GM19467 (cell line): ENCODE results near the gene EXD3.
"Not testable (repeated sequence)": the region's sequence is repeated elsewhere in the genome, so short reads cannot be mapped to it uniquely, and the experiment has no call there.

Experiments
- ATAC-seq: cut with Tn5 transposase; IDR thresholded peaks from one replicate; pipeline ENCODE4 v1.9.1; 2021; ENCODE audit warnings: mild to moderate bottlenecking, moderate library complexity; ENCODE audit not compliant: unreplicated experiment

Gene EXD3

DNA sequence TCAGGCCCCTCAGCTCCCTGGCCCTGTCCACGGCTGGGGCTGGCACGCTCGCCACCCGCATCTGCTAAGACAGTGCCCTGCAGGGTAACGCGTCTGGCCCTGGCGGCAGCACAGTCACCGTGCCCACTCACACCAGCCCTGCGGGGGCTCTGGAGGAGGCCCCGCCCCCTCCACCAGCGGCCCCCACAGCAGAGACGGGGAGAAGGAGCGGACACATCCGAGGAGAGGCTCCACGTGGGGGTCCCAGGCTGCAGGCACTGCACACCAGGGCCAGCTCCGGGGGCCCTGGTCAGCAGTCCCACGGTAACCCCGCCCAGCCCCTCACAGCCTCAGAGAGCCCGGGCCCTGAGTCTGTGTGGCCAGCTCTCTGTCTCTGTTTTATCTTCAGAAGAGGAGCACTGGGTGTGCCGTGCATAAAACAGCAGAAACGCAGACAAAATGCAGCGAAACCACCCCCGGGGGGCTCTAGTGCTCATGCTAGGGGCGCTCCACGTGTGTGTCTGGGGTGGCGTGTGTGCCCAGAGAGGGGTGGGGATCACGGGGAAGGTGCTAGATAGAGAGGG is 73.4 kb downstream of the EXD3 start:
- no peak for ATAC-seq

DNA sequence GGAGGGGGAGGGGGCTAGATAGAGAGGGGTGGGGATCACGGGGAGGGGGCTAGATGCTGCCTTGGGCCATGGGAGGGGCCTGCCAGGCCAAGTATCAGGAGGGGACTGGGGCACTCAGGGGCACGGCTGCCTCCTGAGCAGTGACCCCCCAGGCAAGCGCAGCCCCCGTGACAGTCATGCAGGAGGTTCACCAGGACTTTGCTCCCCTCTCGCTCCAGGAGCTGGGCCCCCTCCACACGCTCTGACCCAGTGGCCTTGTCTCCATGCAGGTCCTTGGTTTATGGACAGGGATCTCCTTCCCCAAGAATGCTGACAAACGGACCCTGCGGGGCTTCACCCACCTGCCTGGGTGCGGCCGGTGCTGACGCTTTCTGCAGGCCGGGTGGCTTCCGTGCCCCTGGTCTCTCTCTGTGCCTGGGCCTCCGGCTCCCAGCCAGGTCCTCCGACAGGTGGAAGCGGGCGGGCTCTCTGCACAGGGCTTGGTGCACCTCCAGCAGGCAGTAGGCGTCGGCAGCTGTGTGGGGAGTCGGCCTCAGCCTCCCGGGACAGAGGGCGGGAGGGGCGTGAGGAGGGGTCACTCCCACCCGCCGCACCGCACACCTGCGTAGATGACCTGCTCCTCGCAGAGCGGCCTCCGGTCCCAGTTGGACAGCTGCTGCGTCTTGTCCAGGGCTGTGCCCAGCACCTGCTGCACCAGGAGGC is 74.0 kb downstream of the EXD3 start:
- ATAC-seq: no peak

DNA sequence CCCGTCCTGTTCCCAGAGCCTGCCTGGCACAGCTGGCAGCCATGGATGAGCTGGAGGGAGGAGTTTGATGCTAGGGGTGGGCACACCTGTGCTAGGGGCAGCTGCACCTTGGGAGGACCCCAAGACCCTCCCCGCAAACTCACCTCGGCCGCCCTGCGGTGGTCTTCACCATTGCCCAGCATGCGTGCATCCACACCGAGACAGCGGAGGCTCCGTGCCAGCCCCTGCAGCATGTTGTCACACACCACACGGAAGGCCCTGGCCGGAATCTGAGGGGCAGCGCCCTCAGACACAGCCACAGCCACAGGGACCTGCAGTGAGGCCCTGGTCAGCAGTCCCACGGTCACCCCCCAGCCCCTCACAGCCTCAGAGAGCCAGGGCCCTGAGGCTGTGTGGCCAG is 75.0 kb downstream of the EXD3 start:
- ATAC-seq: no peak

DNA sequence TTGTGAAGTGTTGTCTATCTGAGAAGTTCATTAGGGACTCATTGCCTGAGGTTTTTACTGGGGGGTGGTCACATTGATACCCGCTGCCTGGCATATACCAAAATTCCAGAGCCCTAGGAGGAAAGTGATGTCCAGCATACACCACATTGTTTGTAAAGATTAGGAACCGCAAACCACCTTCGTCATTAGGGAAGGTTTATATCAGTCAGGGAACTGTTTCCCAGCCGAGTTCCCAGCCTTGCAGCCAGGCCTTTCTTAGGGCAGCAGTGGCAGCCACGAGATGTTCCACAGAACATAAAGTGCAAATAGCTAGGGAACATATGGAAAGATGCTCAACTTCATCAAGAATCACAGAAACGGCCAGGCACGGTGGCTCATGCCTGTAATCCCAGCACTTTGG is 80.5 kb downstream of the EXD3 start:
- no peak for ATAC-seq

DNA sequence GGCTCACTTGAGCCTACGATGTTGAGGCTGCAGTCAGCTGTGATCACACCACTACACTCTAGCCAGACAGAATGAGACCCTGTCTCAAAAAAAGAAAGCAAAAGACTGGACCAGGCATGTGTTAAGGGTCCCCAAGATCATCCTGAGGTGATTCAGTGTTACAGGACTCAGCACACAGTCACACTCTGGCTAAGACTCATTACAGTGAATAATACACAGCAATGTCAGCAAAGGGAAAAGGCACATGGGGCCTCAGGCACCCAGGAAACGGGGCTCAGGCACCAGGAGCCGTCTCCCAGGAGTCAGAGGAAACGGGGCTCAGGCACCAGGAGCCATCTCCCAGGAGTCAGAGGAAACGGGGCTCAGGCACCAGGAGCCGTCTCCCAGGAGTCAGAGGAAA is 81.7 kb downstream of the EXD3 start:
- ATAC-seq: no peak

DNA sequence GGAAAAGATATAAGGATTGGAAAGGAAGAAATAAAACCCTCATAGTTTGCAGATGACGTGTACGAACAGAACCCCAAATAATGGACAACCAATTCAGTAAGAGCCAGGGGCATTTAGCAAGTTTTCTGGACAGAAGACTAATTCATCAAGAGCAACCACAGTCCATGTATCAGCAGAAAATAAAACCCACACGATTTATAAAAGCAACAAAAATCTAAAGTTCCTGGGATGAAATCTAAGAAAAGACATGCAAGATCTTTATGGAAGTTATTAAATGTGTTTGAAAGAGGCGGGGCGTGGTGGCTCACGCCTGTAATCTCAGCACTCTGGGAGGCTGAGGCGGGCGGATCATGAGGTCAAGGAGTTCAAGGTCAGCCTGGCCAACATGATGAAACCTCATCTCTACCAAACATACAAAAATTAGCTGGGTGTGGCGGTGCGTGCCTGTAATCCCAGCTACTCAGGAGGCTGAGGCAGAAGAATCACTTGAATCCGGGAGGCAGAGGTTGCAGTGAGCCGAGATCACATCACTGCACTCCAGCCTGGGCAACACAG is 83.0 kb downstream of the EXD3 start:
- not testable (repeated sequence) for ATAC-seq

DNA sequence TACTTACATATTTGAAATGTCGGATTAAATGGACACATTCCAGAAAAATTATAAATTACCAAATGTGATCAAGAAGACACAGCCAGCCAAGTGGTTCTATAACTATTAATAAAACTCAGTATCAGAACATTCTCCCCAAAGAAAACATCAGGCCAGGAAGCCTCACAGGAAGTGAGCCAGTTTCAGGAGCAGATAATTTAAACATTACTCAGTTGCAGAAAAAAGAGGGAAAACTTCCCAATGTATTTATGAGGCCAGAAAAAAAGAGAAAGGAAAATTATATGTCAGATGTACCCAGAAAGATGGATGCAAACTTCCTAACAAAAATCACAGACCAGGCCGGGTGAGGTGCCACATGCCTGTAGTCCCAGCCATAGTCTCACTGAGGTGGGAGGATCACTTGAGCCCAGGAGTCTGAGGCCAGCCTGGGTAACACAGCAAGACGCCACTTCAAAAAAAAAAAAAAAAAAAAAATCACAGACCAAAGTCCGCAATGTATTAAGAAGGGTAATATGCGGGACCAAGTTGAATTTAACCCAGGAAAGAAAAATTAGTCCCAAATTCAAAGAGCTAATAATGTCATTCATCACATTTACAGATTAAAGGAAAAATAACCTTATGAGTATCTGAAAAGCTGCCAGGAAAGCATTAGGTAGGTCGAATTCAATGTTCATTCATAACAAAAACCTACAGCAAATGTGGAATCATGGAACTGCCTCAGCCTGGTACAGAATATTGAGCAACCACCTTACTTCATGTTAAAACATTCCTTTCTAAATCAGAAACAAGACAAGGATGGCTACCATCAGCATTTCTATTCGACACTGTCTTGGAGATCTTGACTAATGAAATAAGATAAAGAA is 83.7 kb downstream of the EXD3 start:
- ATAC-seq: no peak

DNA sequence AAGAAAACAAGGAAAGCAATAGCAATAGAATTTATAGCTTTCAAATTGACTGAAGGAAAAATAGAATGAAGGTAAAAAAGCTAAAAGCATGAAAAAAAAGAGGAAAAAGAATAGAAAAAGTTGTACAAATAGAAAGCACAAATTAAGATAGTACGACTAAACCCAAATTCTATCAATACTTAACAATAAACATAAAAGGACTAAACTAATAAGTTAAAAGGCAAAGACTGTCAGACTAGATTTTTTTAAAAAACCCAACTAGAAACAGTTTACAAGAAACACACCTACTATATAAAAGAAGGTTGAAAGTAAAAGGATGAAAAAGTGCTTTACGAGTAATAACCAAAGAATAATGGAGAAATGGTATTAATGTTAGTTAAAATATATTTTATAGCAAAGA is 86.2 kb downstream of the EXD3 start:
- no peak for ATAC-seq

DNA sequence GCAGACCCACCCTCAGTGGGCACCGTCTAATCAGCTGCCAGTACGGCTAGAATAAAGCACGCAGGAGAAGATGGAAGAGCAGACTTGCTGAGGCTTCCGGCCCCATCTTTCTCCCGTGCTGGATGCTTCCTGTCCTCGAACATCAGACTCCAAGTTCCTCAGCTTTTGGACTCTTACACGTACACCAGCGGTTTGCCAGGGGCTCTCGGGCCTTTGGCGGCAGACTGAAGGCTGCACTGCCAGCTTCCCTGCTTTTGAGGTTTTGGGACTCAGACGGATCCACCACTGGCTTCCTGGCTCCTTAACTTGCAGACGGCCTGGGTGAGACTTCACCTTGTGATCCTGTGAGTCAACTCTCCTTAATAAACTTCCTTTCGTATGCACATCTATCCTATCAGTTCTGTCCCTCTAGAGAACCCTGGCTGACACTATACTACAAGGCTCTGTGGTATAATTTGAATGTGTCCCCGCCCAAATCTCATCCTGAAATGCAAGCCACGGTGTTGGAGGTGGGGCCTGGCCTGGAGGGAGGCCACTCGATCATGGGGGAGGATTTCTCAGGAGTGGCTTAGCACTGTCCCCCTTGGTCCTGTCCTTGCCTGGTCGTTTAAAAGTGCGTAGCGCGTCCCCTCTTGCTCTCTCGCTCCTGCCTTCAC is 89.8 kb downstream of the EXD3 start:
- ATAC-seq: no peak

DNA sequence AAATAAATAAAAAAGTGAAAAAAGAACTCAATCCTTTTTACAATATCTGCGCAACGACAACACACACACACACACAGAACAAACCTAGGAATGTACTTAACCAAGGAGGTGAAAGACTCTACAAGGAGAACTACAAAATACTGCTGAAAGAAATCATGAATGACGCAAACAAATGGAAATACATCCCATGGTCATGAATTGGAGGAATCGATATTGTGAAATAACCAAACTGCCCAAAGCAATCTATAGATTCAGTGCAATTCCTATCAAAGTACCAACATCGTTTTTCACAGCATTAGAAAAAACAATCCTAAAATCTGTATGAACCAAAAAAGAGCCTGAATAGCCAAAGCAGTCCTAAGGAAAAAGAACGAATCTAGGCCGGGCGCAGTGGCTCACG is 91.0 kb downstream of the EXD3 start:
- no peak for ATAC-seq

DNA sequence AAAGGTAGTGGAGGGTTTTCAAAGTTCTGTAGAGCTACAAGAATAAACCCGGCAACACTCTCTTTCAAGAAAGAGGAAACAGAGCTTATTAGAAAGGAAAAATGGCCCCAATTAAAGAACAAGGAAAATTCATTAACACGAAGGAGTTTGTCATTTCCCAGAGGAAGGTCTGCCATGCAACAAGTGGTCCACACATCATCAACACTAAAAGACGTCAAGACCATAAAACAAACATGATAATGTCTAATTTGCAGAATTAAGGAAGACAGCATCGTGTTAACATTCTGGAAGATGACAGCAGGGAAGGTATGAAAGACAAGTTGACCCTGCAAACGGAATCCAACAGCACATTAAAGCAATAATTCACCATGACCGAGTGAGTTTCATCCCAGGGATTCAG is 92.3 kb downstream of the EXD3 start:
- ATAC-seq: no peak

DNA sequence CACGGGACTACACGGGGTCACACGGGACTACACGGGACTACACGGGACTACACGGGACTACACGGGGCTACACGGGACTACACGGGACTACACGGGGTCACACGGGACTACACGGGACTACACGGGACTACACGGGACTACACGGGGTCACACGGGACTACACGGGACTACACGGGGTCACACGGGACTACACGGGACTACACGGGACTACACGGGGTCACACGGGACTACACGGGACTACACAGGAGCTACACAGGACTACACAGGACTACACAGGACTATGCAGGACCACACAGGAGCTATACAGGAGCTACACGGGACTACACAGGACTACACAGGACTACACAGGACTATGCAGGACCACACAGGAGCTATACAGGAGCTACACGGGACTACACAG is 93.4 kb downstream of the EXD3 start:
- ATAC-seq: not testable (repeated sequence)

DNA sequence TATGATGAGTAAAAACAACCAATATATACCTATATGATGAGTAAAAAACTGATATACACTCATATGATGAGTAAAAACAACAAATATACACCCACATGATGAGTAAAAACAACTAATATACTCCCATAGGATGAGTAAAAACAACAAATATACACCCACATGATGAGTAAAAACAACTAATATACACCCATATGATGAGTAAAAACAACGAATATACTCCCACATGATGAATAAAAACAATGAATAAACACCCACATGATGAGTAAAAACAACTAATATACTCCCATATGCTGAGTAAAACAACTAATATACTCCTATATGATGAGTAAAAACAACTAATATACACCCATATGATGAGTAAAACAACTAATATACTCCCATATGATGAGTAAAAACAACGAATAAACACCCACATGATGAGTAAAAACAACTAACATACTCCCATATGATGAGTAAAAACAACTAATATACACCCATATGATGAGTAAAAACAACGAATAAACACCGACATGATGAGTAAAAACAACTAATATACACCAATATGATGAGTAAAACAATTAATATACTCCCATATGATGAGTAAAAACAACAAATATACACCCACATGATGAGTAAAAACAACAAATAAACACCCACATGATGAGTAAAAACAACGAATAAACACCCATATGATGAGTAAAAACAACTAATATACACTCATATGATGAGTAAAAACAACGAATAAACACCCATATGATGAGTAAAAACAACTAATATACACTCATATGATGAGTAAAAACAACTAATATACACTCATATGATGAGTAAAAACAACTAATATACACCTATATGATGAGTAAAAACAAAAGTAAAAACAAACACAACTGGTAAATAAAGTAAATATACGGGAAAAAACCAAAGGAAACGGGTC is 95.1 kb downstream of the EXD3 start:
- not testable (repeated sequence) for ATAC-seq

DNA sequence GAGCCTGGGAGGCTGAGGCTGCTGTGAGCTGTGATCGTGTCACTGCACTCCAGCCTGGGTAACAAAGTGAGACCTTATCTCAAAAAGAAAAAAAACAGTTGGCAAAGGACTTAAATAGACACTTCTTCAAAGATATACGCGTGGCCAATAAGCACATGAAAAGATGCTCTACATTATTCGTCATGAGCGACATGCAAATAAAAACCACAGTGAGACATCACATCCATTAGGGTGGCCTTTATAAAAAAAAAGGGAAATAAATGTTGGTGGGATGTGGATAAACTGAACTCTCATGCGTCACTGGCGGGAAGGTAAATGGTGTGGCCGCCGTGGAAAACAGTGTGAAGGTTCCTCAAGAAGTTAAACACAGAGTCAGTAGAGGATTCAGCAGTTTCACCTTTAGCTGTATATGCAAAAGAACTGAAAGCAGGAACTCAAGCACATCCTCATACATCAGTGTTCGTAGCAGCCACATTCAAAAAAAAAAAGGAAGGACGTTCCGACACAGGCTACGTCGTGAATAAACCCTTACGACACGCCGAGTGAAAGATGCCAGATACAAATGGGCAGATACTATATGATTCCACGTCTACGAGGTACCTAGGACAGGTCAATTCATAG is 96.4 kb downstream of the EXD3 start:
- ATAC-seq: no peak

DNA sequence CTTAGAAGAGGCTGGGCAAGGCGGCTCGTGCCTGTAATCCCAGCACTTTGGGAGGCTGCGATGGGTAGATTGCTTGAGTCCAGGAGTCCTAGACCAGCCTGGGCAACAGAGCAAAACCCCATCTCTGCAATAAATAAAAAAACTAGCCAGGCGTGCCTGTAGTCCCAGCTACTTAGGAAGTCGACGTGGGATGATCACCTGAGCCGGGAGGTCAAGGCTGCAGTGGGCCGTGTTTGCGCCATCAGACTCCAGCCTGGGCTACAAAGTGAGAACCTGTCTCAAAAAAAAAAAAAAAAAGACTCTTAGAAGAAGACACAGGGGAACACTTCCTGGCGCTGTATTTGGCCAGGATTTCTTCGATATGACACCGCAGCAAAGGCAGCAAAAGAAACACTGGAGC is 97.2 kb downstream of the EXD3 start:
- no peak for ATAC-seq

DNA sequence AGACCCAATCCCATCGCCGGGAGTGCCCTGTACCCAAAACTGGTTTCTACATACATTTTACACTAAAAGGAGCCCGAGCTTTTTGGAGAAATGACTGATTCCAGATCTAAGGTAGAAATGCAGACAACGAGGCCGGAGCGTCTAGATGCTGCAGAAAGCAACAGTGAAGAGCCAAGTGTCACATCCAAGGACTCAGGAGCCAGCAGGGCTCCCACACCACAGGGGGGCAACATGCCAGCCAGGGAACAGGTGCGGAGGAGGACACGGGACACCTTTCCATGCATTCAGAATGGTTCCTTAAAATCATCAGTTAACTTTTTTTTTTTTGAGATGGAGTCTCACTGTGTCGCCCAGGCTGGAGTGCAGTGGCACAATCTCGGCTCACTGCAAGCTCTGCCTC is 97.8 kb downstream of the EXD3 start:
- ATAC-seq: no peak

DNA sequence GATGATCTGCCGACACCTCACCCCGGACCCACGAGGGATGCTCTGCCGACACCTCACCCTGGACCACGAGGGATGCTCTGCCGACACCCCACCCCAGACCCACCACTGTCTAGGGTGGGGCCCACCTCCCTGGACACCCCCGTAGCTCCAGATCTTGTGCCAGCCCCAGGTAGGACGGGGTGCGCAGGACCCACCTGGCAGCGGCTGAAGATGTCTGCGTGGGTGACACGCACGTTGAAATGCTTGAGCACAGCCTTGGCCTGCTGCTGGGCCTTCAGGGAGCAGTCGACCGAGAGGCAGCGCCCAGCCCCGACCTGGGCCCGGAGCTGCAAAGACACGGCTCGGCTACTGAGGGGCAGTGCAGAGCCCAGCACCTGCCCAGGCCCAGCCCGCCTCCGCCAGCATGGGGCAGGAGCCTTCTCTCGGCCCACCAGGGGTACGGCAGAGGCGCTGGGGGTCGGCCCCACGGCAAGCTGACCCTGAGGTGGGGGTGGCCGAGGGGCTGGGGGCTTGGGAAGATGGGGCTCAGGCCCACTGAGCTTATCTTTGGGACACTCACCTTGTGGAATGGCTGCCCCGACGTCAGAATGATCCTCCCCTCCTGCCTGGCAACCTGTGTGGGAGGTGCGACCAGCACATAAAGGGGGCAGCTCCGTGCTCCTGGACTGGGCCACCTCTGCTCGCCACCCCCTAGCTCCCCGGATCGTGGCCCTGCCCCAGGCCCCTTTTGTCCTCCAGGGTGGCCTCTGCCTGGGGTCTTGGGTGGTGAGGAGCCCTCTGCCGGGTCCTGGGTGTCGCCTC is 99.2 kb downstream of the EXD3 start:
- no peak for ATAC-seq

DNA sequence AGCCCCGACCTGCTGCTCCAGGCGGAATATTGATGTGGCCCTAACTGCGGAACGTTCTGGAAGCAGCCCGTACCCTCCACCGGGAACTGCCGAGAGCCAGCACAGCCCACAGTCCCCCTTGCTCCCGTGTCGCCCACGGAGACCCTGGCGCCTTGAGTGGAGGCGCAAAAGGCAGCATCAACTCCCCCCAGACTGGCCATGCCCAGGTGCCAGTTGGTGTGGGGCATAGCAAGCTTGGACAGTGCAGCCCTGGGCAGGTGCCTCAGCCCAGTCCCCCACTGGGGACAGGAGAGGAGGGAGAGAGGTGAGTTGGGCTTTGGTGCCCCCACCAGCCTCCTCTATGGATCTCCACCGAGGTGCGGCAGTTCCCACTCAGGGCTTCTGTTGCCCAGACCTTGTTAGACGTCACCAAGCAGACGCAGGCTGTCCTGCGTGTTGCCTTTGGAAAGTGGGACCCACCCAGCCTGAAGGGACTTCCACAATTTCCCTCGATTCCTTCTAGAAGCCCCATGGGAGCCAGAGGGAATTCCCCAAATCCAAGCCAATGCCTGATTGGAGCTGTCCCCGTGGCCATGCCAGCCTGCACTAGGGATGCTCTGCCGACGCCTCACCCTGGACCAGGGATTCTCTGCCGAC is 101.1 kb downstream of the EXD3 start:
- ATAC-seq: no peak
